SK-N-SH treated with all-trans-retinoic acid at 6 μM for 48 hours (cell line): Measurements from ENCODE around the gene ACCS.

Experiments
- ATAC-seq: fragments of 200-7000 bp; cut with Tn5 transposase; 3 replicates; pipeline ENCODE4 v1.9.1; 2020; ENCODE audit warnings: mild to moderate bottlenecking, moderate library complexity
- ARNTL ChIP-seq: fragments of 450-650 bp; formaldehyde crosslinking; IDR thresholded peaks from 2 replicates; pipeline ENCODE4 v1.5.0; 2020; ENCODE audit warnings: low read depth, mild to moderate bottlenecking, moderate library complexity, borderline replicate concordance
- BACH2 ChIP-seq: fragments of 250-450 bp; sonication (Bioruptor Pico); IDR thresholded peaks from 2 replicates; pipeline ENCODE4 v1.9.0; 2021; ENCODE audit warnings: mild to moderate bottlenecking, borderline replicate concordance
- CSDC2 ChIP-seq: fragments of 250-450 bp; sonication (Bioruptor Pico); IDR thresholded peaks from 2 replicates; pipeline ENCODE4 v1.5.0; 2020; ENCODE audit warnings: mild to moderate bottlenecking, moderate library complexity
- ESRRG ChIP-seq: fragments of 250-450 bp; sonication (Bioruptor Pico); IDR thresholded peaks from 2 replicates; pipeline ENCODE4 v1.6.1; 2021; ENCODE audit warnings: mild to moderate bottlenecking
- GLIS3 ChIP-seq: fragments of 250-450 bp; sonication (Bioruptor Pico); IDR thresholded peaks from 2 replicates; pipeline ENCODE4 v1.5.0; 2020; ENCODE audit warnings: mild to moderate bottlenecking, moderate library complexity
- ISL1 ChIP-seq: fragments of 250-450 bp; sonication (Bioruptor Pico); IDR thresholded peaks from 2 replicates; pipeline ENCODE4 v2.1.2; 2022; ENCODE audit warnings: mild to moderate bottlenecking, moderate library complexity
- PATZ1 ChIP-seq: fragments of 250-450 bp; sonication (Bioruptor Pico); IDR thresholded peaks from 2 replicates; pipeline ENCODE4 v1.8.0; 2020; ENCODE audit warnings: mild to moderate bottlenecking, moderate library complexity, borderline replicate concordance
- POU6F1 ChIP-seq: fragments of 250-450 bp; sonication (Bioruptor Pico); IDR thresholded peaks from 2 replicates; pipeline ENCODE4 v1.8.0; 2021; ENCODE audit warnings: low read depth, mild to moderate bottlenecking, moderate library complexity, borderline replicate concordance
- RARB ChIP-seq: fragments of 250-450 bp; sonication (Bioruptor Pico); IDR thresholded peaks from 2 replicates; pipeline ENCODE4 v1.8.0; 2021; ENCODE audit warnings: mild to moderate bottlenecking, moderate library complexity
- SNAI2 ChIP-seq: fragments of 250-450 bp; sonication (Bioruptor Pico); IDR thresholded peaks from 2 replicates; pipeline ENCODE4 v1.5.0; 2020; ENCODE audit warnings: mild to moderate bottlenecking, moderate library complexity
- TCF4 ChIP-seq: fragments of 250-450 bp; sonication (Bioruptor Pico); IDR thresholded peaks from 2 replicates; pipeline ENCODE4 v1.8.0; 2021; ENCODE audit warnings: mild to moderate bottlenecking, moderate library complexity, borderline replicate concordance
- TOX ChIP-seq: fragments of 250-450 bp; sonication (Bioruptor Pico); IDR thresholded peaks from 2 replicates; pipeline ENCODE4 v1.8.0; 2021; ENCODE audit warnings: mild to moderate bottlenecking, moderate library complexity, borderline replicate concordance
- ZC3H10 ChIP-seq: fragments of 250-450 bp; sonication (Bioruptor Pico); IDR thresholded peaks from 2 replicates; pipeline ENCODE4 v1.5.1; 2021; ENCODE audit warnings: mild to moderate bottlenecking, moderate library complexity
- ZFP3 ChIP-seq: fragments of 250-450 bp; sonication (Bioruptor Pico); IDR thresholded peaks from 2 replicates; pipeline ENCODE4 v1.5.0; 2020; ENCODE audit warnings: mild to moderate bottlenecking, moderate library complexity
- ZFP30 ChIP-seq: fragments of 450-650 bp; formaldehyde crosslinking; IDR thresholded peaks from 2 replicates; pipeline ENCODE4 v1.5.0; 2022; ENCODE audit warnings: mild to moderate bottlenecking, moderate library complexity
- ZNF565 ChIP-seq: fragments of 450-650 bp; formaldehyde crosslinking; conservative IDR thresholded peaks from 2 replicates; pipeline ENCODE4 v1.5.0; 2020; ENCODE audit warnings: low read depth, mild to moderate bottlenecking, moderate library complexity
- ZNF70 ChIP-seq: fragments of 450-650 bp; formaldehyde crosslinking; IDR thresholded peaks from 2 replicates; pipeline ENCODE4 v1.5.0; 2020; ENCODE audit warnings: mild to moderate bottlenecking, moderate library complexity
- ZNF8 ChIP-seq: fragments of 450-650 bp; formaldehyde crosslinking; IDR thresholded peaks from 2 replicates; pipeline ENCODE4 v1.5.0; 2020; ENCODE audit warnings: mild to moderate bottlenecking, moderate library complexity
- TF ChIP-seq, protein P1 (sequence below): fragments of 250-450 bp; sonication (Bioruptor Pico); IDR thresholded peaks from 2 replicates; pipeline ENCODE4 v1.5.1; 2020; ENCODE audit warnings: low read depth, mild to moderate bottlenecking, moderate library complexity
- TF ChIP-seq, protein P2 (sequence below): fragments of 250-450 bp; sonication (Bioruptor Pico); IDR thresholded peaks from 2 replicates; pipeline ENCODE4 v1.5.1; 2021; ENCODE audit warnings: mild to moderate bottlenecking, moderate library complexity
- TF ChIP-seq, protein P3 (sequence below): fragments of 250-450 bp; sonication (Bioruptor Pico); IDR thresholded peaks from 2 replicates; pipeline ENCODE4 v1.5.0; 2020; ENCODE audit warnings: mild to moderate bottlenecking, moderate library complexity

Gene ACCS

DNA sequence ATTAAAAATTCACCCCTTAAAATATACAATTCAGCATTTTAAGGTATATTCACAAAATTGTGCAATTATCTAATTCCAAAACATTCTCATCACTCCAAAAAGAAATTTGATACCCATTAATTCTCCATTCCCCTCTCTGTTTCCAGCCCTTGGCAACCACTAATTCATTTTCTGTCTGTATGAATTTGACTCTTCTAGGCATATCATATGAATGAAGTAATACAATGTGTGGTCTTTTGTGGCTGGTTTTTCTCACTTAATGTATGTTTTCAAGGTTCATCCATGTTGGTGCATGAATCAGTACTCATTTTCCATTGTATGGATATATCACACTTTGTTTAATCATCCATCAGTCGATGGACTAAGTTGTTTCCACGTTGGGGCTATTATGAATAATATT, 47.2 kb upstream of the ACCS start:
- no peak for ATAC-seq
- TF ChIP-seq ZNF8 (CRISPR knock-in tag) = no peak
- TF ChIP-seq, protein P1, sequence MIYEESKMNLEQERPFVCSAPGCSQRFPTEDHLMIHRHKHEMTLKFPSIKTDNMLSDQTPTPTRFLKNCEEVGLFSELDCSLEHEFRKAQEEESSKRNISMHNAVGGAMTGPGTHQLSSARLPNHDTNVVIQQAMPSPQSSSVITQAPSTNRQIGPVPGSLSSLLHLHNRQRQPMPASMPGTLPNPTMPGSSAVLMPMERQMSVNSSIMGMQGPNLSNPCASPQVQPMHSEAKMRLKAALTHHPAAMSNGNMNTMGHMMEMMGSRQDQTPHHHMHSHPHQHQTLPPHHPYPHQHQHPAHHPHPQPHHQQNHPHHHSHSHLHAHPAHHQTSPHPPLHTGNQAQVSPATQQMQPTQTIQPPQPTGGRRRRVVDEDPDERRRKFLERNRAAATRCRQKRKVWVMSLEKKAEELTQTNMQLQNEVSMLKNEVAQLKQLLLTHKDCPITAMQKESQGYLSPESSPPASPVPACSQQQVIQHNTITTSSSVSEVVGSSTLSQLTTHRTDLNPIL (CRISPR knock-in tag) = no peak
- TF ChIP-seq CSDC2 (CRISPR knock-in tag) = no peak
- no peak for TF ChIP-seq BACH2 (CRISPR knock-in tag)
- no peak for TF ChIP-seq ARNTL (CRISPR knock-in tag)
- TF ChIP-seq ZC3H10 = no peak

DNA sequence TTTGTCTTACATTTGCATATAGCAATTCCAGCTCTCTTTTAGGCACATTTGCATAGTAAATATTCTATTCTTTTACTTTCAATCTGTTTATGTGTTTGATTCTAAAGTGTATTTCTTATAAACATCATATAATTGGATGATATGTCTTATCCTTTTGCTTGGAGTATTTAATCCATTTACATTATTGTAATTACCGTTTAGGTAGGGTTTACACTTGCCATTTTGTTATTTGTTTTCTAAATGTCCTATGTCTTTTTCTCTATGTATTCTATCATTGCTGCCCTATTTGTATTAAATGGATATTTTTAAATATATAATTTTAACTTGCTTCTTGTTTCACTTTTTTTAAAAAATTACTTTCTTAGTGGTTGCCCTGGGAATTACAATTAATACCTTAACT, 41.1 kb upstream of the ACCS start:
- no peak for ATAC-seq
- TF ChIP-seq GLIS3 (no peak), RARB (CRISPR knock-in tag) (no peak), ZC3H10 (no peak), CSDC2 (CRISPR knock-in tag) (no peak)

DNA sequence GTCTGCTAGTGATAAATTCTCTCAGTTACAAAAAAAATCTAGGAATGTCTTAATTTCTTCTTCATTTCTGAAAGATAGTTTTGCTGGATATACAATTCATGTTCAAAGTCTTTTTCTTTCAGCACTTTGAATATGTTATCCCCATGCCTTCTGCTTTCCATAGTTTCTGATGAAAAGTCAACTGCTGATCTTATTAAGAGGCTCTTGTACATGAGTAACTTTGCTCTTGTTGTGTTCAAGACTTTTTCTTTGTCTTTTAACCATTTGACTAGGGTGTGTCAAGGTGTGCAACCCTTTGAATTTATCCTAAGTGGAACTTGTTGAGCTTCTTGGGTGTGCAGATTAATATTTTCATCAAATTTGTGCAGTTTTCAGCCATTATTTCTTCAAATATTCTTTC, 40.3 kb upstream of the ACCS start:
- ATAC-seq = no peak
- no peak for TF ChIP-seq TOX (CRISPR knock-in tag)
- TF ChIP-seq BACH2 (CRISPR knock-in tag) = no peak
- TF ChIP-seq TCF4 (CRISPR knock-in tag) = no peak
- no peak for TF ChIP-seq ZNF70 (CRISPR knock-in tag)
- no peak for TF ChIP-seq RARB (CRISPR knock-in tag)
- TF ChIP-seq, protein P1 (CRISPR knock-in tag) = no peak
- no peak for TF ChIP-seq GLIS3
- TF ChIP-seq PATZ1 (CRISPR knock-in tag) = no peak
- no peak for TF ChIP-seq ZC3H10
- no peak for TF ChIP-seq POU6F1 (CRISPR knock-in tag)
- no peak for TF ChIP-seq ZNF8 (CRISPR knock-in tag)
- TF ChIP-seq CSDC2 (CRISPR knock-in tag) = no peak
- TF ChIP-seq ZNF565 (CRISPR knock-in tag) = no peak
- no peak for TF ChIP-seq ZFP30 (CRISPR knock-in tag)
- TF ChIP-seq ZFP3 (CRISPR knock-in tag) = no peak
- TF ChIP-seq, protein P2, sequence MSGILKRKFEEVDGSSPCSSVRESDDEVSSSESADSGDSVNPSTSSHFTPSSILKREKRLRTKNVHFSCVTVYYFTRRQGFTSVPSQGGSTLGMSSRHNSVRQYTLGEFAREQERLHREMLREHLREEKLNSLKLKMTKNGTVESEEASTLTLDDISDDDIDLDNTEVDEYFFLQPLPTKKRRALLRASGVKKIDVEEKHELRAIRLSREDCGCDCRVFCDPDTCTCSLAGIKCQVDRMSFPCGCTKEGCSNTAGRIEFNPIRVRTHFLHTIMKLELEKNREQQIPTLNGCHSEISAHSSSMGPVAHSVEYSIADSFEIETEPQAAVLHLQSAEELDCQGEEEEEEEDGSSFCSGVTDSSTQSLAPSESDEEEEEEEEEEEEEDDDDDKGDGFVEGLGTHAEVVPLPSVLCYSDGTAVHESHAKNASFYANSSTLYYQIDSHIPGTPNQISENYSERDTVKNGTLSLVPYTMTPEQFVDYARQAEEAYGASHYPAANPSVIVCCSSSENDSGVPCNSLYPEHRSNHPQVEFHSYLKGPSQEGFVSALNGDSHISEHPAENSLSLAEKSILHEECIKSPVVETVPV (CRISPR knock-in tag) = no peak
- no peak for TF ChIP-seq ESRRG (CRISPR knock-in tag)
- TF ChIP-seq, protein P3, sequence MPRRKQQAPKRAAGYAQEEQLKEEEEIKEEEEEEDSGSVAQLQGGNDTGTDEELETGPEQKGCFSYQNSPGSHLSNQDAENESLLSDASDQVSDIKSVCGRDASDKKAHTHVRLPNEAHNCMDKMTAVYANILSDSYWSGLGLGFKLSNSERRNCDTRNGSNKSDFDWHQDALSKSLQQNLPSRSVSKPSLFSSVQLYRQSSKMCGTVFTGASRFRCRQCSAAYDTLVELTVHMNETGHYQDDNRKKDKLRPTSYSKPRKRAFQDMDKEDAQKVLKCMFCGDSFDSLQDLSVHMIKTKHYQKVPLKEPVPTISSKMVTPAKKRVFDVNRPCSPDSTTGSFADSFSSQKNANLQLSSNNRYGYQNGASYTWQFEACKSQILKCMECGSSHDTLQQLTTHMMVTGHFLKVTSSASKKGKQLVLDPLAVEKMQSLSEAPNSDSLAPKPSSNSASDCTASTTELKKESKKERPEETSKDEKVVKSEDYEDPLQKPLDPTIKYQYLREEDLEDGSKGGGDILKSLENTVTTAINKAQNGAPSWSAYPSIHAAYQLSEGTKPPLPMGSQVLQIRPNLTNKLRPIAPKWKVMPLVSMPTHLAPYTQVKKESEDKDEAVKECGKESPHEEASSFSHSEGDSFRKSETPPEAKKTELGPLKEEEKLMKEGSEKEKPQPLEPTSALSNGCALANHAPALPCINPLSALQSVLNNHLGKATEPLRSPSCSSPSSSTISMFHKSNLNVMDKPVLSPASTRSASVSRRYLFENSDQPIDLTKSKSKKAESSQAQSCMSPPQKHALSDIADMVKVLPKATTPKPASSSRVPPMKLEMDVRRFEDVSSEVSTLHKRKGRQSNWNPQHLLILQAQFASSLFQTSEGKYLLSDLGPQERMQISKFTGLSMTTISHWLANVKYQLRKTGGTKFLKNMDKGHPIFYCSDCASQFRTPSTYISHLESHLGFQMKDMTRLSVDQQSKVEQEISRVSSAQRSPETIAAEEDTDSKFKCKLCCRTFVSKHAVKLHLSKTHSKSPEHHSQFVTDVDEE (CRISPR knock-in tag) = no peak
- no peak for TF ChIP-seq ISL1 (CRISPR knock-in tag)
- TF ChIP-seq SNAI2 (CRISPR knock-in tag) = no peak
